NB4 (cell line): ENCODE measurements around the gene PTCH2.
"Not testable (repeated sequence)": the region's sequence is repeated elsewhere in the genome, so short reads cannot be mapped to it uniquely, and the experiment has no call there.

ENCODE experiments used
- DNase-seq: peaks from one replicate; pipeline ENCODE4 v3.0.0; 2010; ENCODE audit warnings: low read depth
- H3K4me3 ChIP-seq: one replicate; pipeline ENCODE4 v1.5.1; 2011; ENCODE audit warnings: mild to moderate bottlenecking, low read depth, low read length, moderate library complexity
- MYC ChIP-seq: IDR thresholded peaks from 2 replicates; pipeline ENCODE4 v1.6.1; 2011; ENCODE audit warnings: low read depth, low read length
- POLR2A ChIP-seq: IDR thresholded peaks from 2 replicates; pipeline ENCODE4 v1.6.1; 2011; ENCODE audit warnings: mild to moderate bottlenecking; ENCODE audit not compliant: insufficient read length; ENCODE audit errors: extremely low read depth
- TF ChIP-seq, protein P1 (sequence below): IDR thresholded peaks from 2 replicates; pipeline ENCODE4 v1.6.1; 2011; ENCODE audit warnings: low read depth, low read length
- TF ChIP-seq, protein P2 (sequence below): IDR thresholded peaks from one replicate; pipeline ENCODE4 v1.5.1; 2012; ENCODE audit warnings: low read depth, low read length

Gene PTCH2

DNA sequence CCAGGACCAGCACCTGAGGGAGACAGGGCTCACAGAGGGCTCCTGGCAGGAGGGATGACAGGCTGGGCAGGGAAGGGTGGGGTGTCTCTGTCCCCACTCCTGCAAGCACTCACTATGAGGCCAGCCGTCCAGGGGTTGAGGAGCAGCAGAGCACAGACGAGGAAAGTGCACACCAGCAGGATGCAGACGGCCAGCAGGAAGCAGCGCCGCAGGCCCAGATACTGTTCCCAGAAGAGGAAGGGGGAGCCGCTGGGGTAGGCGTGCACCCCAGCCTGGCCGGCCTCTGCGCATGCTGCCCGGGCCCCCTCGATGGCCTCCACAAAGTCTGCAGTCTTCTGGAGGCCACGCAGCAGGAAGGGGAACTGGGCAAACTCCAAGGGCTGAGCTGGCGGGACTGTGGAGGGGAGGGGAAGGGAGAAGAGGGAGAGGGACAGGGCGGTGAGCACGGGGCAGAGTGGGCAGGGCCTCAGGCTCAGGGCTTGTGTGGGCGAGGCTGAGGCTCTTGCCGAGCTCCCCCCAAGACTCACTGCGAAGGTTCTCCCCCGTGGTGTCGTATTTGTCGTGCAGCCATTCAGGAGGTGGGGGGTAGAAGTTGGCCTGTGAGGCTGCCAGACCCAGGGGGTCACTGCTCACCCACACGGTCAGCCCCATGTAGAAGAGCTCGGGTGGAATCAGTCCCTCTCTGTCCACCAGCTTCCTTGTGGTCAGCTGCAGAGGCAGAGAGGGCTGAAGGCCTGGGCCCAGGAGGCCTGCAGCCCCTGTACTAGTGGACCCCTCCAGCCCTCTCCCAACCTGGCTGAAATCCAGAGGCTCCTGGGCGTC is 16.5 kb downstream of the PTCH2 start:
- DNase-seq, result peak; percentile 31
- no peak overlapping the region for H3K4me3 ChIP-seq
- TF ChIP-seq MYC, result no peak
- TF ChIP-seq, protein P1, sequence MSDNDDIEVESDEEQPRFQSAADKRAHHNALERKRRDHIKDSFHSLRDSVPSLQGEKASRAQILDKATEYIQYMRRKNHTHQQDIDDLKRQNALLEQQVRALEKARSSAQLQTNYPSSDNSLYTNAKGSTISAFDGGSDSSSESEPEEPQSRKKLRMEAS, result no peak
- TF ChIP-seq, protein P2, sequence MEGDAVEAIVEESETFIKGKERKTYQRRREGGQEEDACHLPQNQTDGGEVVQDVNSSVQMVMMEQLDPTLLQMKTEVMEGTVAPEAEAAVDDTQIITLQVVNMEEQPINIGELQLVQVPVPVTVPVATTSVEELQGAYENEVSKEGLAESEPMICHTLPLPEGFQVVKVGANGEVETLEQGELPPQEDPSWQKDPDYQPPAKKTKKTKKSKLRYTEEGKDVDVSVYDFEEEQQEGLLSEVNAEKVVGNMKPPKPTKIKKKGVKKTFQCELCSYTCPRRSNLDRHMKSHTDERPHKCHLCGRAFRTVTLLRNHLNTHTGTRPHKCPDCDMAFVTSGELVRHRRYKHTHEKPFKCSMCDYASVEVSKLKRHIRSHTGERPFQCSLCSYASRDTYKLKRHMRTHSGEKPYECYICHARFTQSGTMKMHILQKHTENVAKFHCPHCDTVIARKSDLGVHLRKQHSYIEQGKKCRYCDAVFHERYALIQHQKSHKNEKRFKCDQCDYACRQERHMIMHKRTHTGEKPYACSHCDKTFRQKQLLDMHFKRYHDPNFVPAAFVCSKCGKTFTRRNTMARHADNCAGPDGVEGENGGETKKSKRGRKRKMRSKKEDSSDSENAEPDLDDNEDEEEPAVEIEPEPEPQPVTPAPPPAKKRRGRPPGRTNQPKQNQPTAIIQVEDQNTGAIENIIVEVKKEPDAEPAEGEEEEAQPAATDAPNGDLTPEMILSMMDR, result no peak
- TF ChIP-seq POLR2A, result no peak

GRCh38 chr1:44824392-44824791 is 18.7 kb downstream of the PTCH2 start:
- H3K4me3 ChIP-seq, DNase-seq: not testable (repeated sequence)

- no peak overlapping the region for H3K4me3 ChIP-seq
- DNase-seq, result no peak
- TF ChIP-seq, protein P2, result no peak
- TF ChIP-seq POLR2A, result no peak
- TF ChIP-seq, protein P1, result no peak
- TF ChIP-seq MYC, result no peak
Measured at GRCh38 chr1:44822981-44823451, 20.0 kb downstream of the PTCH2 start.

DNA sequence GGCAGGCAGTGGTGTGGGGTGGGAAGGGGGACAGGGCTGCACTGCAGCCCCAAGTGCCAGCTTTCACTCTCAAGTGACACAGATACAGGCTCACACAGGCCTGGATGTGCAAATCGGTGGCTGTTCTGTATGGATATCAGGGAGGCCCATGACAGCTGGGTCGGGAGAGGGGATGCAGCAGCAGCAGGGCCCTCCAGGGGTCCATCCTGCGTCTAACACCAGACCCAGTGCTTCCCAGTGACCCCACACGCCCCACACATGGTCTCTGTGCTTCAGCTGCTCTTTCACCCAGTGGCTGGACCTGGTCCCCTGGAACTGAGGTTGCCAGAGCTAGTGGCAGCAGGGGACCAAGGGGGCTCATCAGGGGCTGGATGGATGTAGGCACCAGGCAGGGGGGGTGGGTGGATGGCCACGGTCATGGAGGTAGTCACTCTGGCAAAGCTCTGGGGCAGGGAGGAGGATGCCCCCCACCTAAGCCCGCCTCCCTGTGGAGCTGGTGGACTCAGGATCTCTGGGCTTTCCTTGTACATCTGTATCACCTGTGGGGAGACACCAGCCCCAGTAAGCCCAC is 20.8 kb downstream of the PTCH2 start:
- TF ChIP-seq, protein P1, result no peak
- TF ChIP-seq, protein P2, result no peak
- TF ChIP-seq POLR2A (no peak), MYC (no peak)
- no peak for DNase-seq
- H3K4me3 ChIP-seq, result no peak overlapping the region

- DNase-seq, result no peak
- TF ChIP-seq, protein P1, result no peak
- TF ChIP-seq, protein P2, result no peak
- TF ChIP-seq POLR2A, result no peak
- TF ChIP-seq MYC, result no peak
- H3K4me3 ChIP-seq, result no peak overlapping the region
Measured at GRCh38 chr1:44821240-44821715, 21.8 kb downstream of the PTCH2 start.

DNA sequence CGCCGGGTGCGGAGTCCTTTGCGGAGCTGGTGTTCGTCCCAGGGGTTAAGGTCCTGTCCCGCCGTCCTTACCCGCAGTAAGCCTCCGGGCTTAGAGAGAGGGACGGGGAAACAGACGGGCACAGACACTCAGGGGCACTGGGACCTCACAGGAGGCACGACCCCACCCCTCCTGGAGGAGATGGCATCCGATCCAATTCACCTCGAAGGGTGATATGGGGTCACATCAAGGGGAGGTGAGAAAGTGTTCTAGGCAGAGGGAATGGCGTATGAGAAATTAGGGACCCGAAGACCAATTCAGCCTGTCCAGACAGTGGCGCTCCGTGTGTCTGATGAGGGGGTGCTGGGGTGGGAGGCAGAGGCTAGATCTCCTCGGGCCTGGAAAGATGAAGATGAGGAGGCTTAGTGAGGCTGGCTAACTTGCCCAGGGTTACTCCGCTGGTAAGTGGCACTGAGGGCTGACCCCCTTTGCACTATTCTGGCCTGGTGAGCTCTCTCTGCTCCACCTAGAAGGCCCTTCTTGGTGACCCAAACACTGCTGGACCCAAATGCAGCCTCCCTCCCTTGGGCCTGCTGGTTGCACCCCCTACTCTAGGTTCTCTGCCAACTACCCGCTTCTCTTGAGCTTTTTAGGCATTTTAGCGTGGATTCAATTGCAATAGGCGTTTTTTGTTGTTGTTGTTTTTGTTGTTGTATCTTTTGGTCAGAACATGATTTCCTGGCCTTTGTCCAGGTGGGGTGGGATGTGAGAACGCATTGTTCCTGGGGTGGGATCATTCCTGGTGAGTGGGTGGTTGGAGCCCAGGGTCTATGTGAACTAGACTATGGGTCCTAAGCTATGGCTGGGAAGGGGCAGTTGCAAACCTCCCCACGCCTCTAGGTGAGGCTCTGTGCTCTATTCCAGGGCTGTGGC is 22.5 kb downstream of the PTCH2 start:
- no peak for DNase-seq
- no peak for TF ChIP-seq MYC
- peak overlapping the region; percentile 66 for H3K4me3 ChIP-seq
